Natural killer cell (primary cell): ENCODE results near the gene SLC4A11. TPM values are rescaled to one million over a fixed set of nuclear protein-coding genes. Genes with fewer than 3 reads are reported as not detected.

ENCODE experiments used
- ATAC-seq, 3 donors: fragments of 150-1000 bp in 2 of 3; fragments of 200-7000 bp in 1 of 3; cut with Tn5 transposase; 1 replicate in 1 of 3; 2 replicates in 2 of 3; pipeline ENCODE4 v1.10.0; 2021; ENCODE audit warnings: mild to moderate bottlenecking in 2 of 3, moderate library complexity in 2 of 3
- DNase-seq, 2 donors: peaks; one replicate each; pipeline versions ENCODE4 v3.0.0 to v3.0.0-alpha.2; 2013 to 2021; ENCODE audit warnings: mixed read lengths in 1 of 2
- H3K27ac ChIP-seq: one replicate; pipeline ENCODE4 v1.5.1; 2013; ENCODE audit warnings: mild to moderate bottlenecking, low read length
- H3K27me3 ChIP-seq: one replicate; pipeline ENCODE4 v1.6.1; 2013; ENCODE audit warnings: low read length; ENCODE audit not compliant: control insufficient read depth, insufficient read depth
- H3K36me3 ChIP-seq: one replicate; pipeline ENCODE4 v1.6.1; 2013; ENCODE audit warnings: low read length; ENCODE audit not compliant: control insufficient read depth, insufficient read depth
- H3K4me1 ChIP-seq: one replicate; pipeline ENCODE4 v1.6.1; 2013; ENCODE audit warnings: low read length; ENCODE audit not compliant: control insufficient read depth, insufficient read depth
- H3K4me3 ChIP-seq: one replicate; pipeline ENCODE4 v1.5.1; 2013; ENCODE audit warnings: low read length
- H3K9me3 ChIP-seq: one replicate; pipeline ENCODE4 v1.6.1; 2013; ENCODE audit warnings: low read length; ENCODE audit not compliant: control insufficient read depth, insufficient read depth
- H3K27ac Mint-ChIP-seq, 2 donors: one replicate each; pipeline ENCODE4 v1.8.0; 2022; ENCODE audit warnings: mild to moderate bottlenecking in 2 of 2, mixed read lengths in 2 of 2, moderate library complexity in 1 of 2
- H3K27me3 Mint-ChIP-seq, 2 donors: one replicate each; pipeline ENCODE4 v1.8.0; 2022; ENCODE audit warnings: low read depth in 2 of 2, mixed read lengths in 2 of 2
- H3K36me3 Mint-ChIP-seq: one replicate; pipeline ENCODE4 v1.8.0; 2022; ENCODE audit warnings: mixed read lengths
- H3K4me1 Mint-ChIP-seq, 2 donors: one replicate each; pipeline ENCODE4 v1.8.0; 2022; ENCODE audit warnings: mixed read lengths in 2 of 2
- H3K4me3 Mint-ChIP-seq: one replicate; pipeline ENCODE4 v1.8.0; 2022; ENCODE audit warnings: mild to moderate bottlenecking, moderate library complexity, mixed read lengths
- H3K9me3 Mint-ChIP-seq, 2 donors: one replicate each; pipeline ENCODE4 v1.8.0; 2022; ENCODE audit warnings: mixed read lengths in 2 of 2
- CTCF ChIP-seq: fragments of 200-600 bp; IDR thresholded peaks from one replicate; pipeline ENCODE4 v1.8.0; 2022; ENCODE audit warnings: antibody characterized with exemption
- WGBS: methylation state at CpG from one replicate; pipeline ENCODE4 v1.1.7; 2013; ENCODE audit warnings: missing lambda C conversion rate; ENCODE audit not compliant: insufficient coverage; 5-methylcytosine and 5-hydroxymethylcytosine counted together
- intact Hi-C: fragments of 100-400 bp; cut with micrococcal nuclease; formaldehyde crosslinking; loops from one replicate; pipeline ENCODE4 v1.14.2; 2022
- total RNA-seq, 4 donors: library from RNA; stranded (reverse); fragments of 120-200 nt in 1 of 4; gene quantifications; one replicate each; pipeline versions ENCODE4 v1.2.3 to v1.2.4, GENCODE V29; 2013 to 2022

SLC4A11 gene
- total RNA-seq, 3 donors from 2014 or later (not counting 1 experiment from before 2014, with no cell fraction given): 0.31 to 0.68 (median 0.32) TPM

GRCh38 chr20:3281437-3281836, 42.4 kb upstream of the SLC4A11 start:
- H3K4me1 Mint-ChIP-seq: no peaks in the 10 kb centered on the region
- no peak overlapping the region for H3K4me3 Mint-ChIP-seq
- no peak overlapping the region for H3K27ac Mint-ChIP-seq
- Histone ChIP-seq H3K27me3 (no peaks in the 10 kb centered on the region), H3K36me3 (peaks cover 2% of the 10 kb centered on the region), H3K4me1 (no peaks in the 10 kb centered on the region), H3K27ac (no peak overlapping the region), H3K9me3 (no peaks in the 10 kb centered on the region), H3K4me3 (no peak overlapping the region)
- H3K9me3 Mint-ChIP-seq: no peaks in the 10 kb centered on the region
- H3K36me3 Mint-ChIP-seq: no peaks in the 10 kb centered on the region
- no peak for DNase-seq
- ATAC-seq: no peak
- TF ChIP-seq CTCF: no peak
- H3K27me3 Mint-ChIP-seq: no peaks in the 10 kb centered on the region
- intact Hi-C loops: no loop called here

DNA sequence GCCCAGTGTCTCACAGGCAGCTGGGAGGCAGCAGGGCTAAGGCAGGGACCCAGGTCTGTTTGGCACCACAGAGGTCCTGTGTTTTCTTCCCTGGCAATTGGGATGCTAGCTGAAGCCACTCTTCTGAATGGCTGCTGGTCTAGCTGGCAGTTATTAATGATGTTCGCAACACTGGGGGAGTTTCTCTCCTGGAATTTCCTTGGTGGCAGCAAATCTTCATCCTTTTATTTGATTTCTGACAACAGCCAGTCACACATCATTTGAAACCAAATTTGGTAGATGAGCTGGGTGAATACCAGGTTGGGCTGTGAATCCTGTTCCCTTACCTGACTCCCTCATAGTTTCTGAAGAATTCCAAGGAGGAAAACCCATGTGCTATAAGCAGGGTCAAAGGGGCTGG, 40.8 kb upstream of the SLC4A11 start:
- Mint-ChIP-seq H3K9me3 (no peaks in the 10 kb centered on the region), H3K4me3 (no peak overlapping the region), H3K4me1 (no peaks in the 10 kb centered on the region), H3K27ac (no peak overlapping the region), H3K27me3 (no peaks in the 10 kb centered on the region), H3K36me3 (no peaks in the 10 kb centered on the region)
- Histone ChIP-seq H3K27ac (no peak overlapping the region), H3K4me1 (no peaks in the 10 kb centered on the region), H3K27me3 (no peaks in the 10 kb centered on the region), H3K9me3 (no peaks in the 10 kb centered on the region), H3K36me3 (peaks cover 4% of the 10 kb centered on the region), H3K4me3 (no peak overlapping the region)
- ATAC-seq: no peak
- intact Hi-C loops: no loop called here
- no peak for DNase-seq
- no peak for TF ChIP-seq CTCF
- no CpG with 5 or more reads among the region's 1 CpG for WGBS

DNA sequence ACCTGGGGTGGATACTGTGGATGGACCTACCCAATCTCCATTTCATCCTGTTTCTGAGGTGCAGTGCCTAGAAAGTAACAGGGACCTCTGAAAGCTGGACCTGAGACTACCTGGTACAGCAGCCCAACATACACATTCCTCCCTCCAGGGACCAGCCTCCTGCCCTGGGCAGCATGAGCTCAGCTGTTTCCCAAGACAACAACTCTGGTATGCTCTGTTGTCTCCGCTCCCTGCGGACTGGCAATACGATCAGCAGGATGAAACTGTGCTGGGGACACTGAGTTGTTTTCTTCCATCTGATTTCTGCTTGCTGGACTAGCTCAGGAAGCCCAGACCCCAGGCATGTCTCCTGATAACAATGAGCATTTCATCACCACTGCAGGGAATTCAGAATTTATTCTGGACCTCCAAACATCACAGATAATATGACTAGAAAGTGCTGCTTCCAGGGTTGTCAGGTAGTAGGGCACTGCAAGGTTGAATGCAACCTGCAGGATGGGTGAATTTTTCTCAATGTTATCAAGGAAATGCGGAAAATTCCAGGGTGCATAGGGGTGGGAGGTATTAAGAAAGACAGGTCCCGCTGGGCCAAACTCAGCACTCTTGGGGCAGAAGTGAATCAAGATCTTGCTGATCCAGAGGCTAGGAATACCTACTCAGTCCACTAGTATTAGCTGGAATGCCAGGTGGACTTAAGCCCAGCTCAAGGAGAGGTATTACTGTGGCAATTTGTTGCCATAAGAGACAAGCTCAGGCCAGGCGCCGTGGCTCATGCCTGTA, 38.9 kb upstream of the SLC4A11 start:
- H3K36me3 ChIP-seq: peaks cover 4% of the 10 kb centered on the region
- WGBS: 95% methylated on average over 7 of the region's 7 CpGs
- no peak for DNase-seq
- H3K27me3 ChIP-seq: no peaks in the 10 kb centered on the region
- Mint-ChIP-seq H3K4me3 (no peak overlapping the region), H3K36me3 (no peaks in the 10 kb centered on the region), H3K9me3 (no peaks in the 10 kb centered on the region), H3K27me3 (no peaks in the 10 kb centered on the region), H3K4me1 (no peaks in the 10 kb centered on the region), H3K27ac (no peak overlapping the region)
- intact Hi-C loops: no loop called here
- ATAC-seq: no peak
- TF ChIP-seq CTCF: no peak
- no peaks in the 10 kb centered on the region for H3K9me3 ChIP-seq
- no peaks in the 10 kb centered on the region for H3K4me1 ChIP-seq
- no peak overlapping the region for H3K4me3 ChIP-seq
- no peak overlapping the region for H3K27ac ChIP-seq

DNA sequence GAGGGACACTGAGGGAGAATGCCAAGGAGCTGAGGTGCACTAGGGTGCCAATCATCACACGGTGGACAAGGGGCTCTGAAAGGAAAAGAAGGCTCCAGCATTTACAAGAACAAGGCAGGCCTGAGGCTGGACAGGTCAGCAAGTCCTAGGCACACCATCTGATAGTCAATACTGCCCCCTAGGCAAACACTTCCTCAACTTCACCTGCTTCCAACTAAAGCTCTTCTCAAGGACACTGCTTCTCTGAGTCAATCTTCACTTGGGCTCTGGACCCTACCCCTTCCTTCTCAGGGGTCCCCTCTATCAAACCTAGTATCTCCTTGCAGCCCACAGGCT, 37.7 kb upstream of the SLC4A11 start:
- Mint-ChIP-seq H3K4me3 (no peak overlapping the region), H3K27ac (no peak overlapping the region), H3K4me1 (no peaks in the 10 kb centered on the region), H3K9me3 (no peaks in the 10 kb centered on the region), H3K27me3 (no peaks in the 10 kb centered on the region), H3K36me3 (no peaks in the 10 kb centered on the region)
- DNase-seq (no peak), ATAC-seq (no peak)
- H3K9me3 ChIP-seq: no peaks in the 10 kb centered on the region
- H3K36me3 ChIP-seq: peaks cover 4% of the 10 kb centered on the region
- H3K4me3 ChIP-seq: no peak overlapping the region
- H3K27ac ChIP-seq: no peak overlapping the region
- intact Hi-C loops: no loop called here
- WGBS: 81% methylated on average over 1 of the region's 1 CpG
- no peaks in the 10 kb centered on the region for H3K27me3 ChIP-seq
- TF ChIP-seq CTCF: no peak
- no peaks in the 10 kb centered on the region for H3K4me1 ChIP-seq
